GM19043 (cell line): ENCODE results near the gene NUMB.
"Not testable (repeated sequence)": the region's sequence is repeated elsewhere in the genome, so short reads cannot be mapped to it uniquely, and the experiment has no call there.

Experiments used
- ATAC-seq: cut with Tn5 transposase; IDR thresholded peaks from one replicate; pipeline ENCODE4 v1.9.1; 2021; ENCODE audit warnings: low read depth; ENCODE audit not compliant: unreplicated experiment

The NUMB gene

DNA sequence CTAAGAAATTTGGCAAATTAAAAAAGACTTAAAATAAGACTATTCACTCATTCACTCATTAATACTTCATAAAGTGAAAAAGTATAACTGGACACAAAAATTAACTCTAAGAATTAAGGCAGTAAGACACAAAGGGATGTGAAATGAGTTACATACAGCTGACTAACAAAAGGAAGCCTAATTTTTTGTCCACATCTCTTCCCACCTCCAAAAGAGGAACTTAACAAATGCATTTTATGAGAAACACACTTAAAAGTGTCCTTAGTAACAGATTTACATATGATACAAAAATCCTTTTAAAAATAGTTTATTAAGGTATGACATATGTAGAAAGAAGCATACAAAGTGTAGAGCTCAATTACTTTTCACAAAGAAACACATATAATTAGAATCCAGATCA, 88.9 kb downstream of the NUMB start:
- ATAC-seq: no peak

- no peak for ATAC-seq
Measured at GRCh38 chr14:73368616-73369015, 89.7 kb downstream of the NUMB start.

GRCh38 chr14:73365727-73366126, 92.6 kb downstream of the NUMB start:
- ATAC-seq: no peak

DNA sequence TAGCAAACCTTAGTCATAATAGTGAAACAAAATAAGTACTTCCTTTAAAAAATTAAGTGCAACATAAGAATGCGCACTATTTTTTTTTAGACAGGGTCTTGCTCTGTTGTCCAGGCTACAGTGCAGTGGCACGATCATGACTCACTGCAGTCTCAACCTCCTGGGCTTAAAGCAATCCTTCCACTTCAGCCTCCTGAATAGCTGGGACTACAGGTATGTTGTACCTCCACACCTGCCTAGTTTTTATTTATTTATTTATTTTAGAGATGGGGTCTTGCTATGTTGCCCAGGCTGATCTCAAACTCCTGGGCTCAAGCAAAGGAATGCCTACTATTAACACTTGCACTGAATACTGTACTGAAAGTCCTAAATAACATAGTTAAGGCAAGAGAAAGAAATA, 93.8 kb downstream of the NUMB start:
- ATAC-seq: no peak

GRCh38 chr14:73359445-73359844, 98.9 kb downstream of the NUMB start:
- no peak for ATAC-seq

DNA sequence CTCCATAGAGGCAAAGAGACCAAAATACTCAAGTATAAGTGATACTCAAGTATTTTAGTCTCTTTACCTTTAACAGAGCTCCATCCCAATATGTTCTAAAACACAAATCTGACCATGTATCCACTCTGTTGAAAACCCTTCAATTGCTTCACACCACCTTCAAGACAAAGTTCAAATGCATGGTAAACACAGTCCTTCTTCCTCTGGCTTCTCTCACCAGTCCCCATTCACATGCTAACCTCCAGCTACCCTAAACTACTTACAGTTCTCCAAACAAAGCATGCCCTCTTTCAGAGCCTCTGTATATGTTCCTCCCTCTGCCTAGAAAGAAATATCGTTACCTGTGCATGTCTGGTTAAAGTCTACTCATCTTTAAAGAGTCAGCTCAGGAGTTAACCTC, 100.2 kb downstream of the NUMB start:
- ATAC-seq: no peak

DNA sequence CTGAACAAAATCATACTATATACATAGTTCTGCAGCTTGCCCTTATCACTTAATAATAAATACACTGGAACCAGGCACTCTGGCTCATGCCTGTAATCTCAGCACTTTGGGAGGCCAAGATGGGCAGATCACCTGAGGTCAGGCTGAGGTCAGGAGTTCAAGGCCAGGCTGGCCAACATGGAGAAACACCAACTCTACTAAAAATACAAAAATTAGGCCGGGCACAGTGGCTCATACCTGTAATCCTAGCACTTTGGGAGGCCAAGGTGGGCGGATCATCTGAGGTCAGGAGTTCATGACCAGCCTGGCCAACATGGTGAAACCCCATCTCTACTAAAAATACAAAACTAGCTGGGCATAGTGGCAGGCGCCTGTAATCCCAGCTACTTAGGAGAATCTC, 109.3 kb downstream of the NUMB start:
- ATAC-seq: not testable (repeated sequence)

DNA sequence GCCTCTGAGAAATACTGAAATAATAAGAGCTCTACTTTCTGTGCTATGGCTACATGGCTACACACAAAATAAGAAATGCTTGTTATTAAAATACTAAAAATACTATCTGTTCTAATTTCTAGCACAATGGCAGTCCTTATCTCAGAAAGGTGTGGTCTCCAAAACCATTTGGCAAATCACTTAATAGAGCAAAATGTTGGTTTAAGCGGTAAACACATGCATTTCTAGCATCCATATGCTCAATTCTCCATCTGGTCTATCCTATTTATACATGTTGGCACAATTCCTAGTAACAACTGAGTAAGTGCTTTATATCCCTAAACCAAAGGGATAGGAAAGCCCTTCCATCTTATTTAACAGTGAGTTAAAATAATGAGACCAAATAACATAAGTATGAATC, 114.0 kb downstream of the NUMB start:
- no peak for ATAC-seq

- no peak for ATAC-seq
Measured at GRCh38 chr14:73342670-73343069, 115.7 kb downstream of the NUMB start.

GRCh38 chr14:73339846-73340595, 118.3 kb downstream of the NUMB start:
- ATAC-seq: no peak

- no peak for ATAC-seq
Measured at GRCh38 chr14:73339206-73339605, 119.1 kb downstream of the NUMB start.

DNA sequence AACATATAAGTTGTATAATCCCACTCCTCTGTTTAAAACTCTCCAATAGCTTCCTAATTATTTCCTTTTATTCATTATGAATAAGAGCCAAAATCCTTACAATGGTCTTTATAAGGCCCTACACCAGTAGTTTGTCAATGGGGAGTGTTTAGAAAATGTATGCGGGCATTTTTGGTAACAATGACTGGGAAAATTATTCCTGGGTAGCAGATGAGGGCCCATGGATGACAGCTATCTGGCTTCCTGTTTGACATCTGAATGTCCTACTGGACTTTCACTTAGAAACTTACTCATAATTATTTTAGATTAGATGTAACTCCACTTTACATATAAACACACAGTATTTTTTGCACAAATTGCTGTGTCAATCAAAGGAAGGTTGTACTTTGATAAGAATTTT, 119.8 kb downstream of the NUMB start:
- no peak for ATAC-seq

DNA sequence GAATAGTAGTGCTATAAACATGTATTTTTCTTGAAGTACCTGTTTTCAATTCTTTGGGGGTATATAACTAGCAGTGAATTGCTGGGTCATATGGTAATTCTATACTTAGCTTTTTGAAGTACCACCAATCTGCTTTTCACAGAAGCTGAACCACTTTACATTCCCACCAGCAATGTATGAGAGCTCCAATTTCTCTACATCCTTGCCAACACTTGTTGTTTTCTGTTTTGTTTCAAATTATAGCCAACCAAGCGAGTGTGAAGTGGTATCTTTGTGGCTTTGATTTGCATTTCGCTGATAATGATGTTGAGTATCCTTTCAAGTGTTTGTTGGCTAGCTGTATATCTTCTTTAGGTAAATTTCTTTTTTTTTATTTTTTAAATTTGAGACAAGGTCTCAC, 125.3 kb downstream of the NUMB start:
- no peak for ATAC-seq

GRCh38 chr14:73325630-73326299, 132.6 kb downstream of the NUMB start:
- no peak for ATAC-seq

- ATAC-seq: no peak
Measured at GRCh38 chr14:73325063-73325462, 133.3 kb downstream of the NUMB start.

DNA sequence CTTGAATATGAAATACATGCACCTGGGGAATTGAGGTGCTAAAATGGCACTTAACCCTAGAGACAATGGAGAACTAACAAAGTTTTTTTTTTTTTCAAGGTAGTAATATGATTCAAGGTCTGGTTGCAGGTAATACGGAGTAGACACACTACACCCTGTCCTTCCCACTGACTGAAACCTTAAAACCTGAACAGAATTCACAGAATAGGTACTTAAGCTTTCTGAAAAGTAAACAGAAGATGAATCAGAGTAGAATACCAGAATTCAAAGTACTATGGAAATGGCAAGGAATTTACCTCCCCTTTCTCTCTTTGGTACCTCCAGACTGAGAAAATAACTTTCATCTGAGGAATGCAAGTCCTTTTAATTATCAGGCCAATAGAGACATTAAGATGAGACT, 133.8 kb downstream of the NUMB start:
- ATAC-seq: no peak

DNA sequence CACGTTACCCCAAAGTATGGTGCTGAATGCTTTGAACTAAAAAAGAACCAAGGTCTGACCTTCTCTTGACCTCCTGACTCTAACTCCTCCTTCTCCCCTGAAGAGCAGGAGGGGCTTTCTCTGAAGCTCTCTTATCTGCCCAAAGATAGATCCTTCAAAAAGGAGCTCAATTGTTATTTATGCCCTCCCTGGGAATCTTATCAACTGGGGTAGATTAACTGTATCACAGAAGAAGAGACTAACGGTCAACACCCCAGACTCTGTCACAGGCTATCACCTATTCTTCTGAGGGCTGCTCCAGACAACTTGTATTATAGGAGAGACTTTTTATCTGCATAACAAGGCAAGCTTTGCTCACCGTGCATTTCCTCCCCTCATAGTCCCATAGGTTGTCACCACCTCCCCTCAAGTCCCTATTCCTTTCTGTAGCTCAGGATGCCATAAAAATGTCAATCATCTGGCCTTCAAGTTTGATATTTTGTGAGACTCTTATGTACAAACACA, 134.4 kb downstream of the NUMB start:
- ATAC-seq: no peak

DNA sequence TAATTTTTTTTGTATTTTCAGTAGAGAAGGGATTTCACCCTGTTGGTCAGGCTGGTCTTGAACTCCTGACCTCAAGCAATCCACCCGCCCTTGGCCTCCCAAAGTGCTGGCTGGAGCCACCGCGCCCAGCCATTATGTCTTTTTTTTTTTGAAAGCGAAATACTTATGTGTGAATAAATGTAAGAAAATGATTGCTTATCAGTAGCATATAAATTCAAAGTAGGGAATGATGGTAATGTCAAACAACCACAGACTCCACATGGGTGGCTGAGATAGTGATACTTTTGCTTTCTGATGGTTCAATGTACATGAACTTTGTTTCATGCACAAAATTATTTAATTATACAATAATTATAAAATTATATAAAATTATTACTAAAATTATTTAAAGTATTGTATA, 145.2 kb downstream of the NUMB start:
- ATAC-seq: no peak

DNA sequence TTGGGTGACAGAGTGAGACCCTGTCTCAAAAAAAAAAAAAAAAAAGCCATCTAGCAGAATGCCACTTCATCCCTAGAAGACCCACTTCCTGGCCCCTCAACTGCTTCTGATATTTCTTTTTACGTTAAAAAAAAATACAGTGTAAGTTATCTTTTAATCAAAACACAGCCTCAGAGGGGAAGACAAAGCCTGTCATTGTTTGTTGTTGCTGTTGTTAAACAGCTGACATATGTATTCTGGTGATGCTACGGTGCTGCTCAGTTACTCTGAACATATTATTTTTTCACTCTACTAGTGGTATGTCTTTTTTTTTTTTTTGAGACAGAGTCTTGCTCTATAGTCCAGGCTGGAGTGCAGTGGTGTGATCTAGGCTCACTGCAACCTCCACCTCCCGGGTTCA, 145.7 kb downstream of the NUMB start:
- ATAC-seq: no peak

GRCh38 chr14:73311708-73312030, 146.7 kb downstream of the NUMB start:
- no peak for ATAC-seq

DNA sequence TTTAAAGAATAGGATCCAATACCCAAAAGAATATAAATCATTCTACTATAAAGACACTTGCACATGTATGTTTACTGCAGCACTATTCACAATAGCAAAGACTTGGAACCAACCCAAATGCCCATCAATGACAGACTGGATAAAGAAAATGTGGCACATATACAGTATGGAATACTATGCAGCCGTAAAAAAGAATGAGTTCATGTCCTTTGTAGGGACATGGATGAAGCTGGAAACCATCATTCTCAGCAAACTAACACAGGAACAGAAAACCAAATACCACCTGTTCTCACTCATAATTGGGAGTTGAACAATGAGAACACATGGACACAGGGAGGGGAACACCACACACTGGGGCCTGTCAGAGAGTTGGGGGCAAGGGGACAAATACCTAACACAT, 149.1 kb downstream of the NUMB start:
- not testable (repeated sequence) for ATAC-seq

DNA sequence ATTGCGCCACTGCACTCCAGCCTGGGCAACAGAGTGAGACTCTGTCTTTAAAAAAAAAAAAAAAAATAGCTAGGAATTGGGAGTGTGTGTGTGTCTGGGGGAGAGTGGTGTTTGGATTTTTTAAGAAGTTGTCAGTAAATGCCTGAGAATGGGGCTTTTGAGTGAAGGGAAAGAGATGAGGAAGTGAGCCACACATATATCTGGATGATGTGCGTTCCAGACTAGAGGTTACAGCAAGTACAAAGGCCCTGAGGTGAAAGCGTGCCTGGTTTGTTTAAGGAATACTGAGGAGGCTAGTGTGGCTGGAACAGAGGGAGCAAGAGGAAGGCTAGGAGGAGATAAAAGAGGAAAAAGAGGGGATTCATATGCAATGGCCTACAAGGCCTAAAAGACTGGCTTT, 151.1 kb downstream of the NUMB start:
- no peak for ATAC-seq
